ENCODE measurements around the gene MAPK11.

DNA sequence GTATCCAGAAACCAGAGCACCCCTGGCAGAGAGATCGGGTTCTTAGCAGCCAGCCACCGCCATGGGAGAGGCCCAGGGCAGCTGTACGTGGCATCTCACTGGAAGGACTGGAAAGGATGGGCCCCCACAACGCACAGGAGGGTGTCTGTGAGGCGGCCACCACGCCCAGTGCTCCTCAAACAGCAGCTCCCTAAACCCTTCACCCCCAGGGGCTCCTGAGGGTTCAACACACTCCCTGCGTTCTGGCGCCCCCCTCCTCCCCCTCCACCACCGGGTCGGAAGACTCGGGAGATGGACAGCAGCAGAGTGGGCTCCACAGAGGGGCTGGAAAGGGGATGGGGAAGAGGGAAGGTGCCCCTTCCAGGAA, 9.8 kb downstream of the MAPK11 start:
- TF ChIP-seq, protein P1, sequence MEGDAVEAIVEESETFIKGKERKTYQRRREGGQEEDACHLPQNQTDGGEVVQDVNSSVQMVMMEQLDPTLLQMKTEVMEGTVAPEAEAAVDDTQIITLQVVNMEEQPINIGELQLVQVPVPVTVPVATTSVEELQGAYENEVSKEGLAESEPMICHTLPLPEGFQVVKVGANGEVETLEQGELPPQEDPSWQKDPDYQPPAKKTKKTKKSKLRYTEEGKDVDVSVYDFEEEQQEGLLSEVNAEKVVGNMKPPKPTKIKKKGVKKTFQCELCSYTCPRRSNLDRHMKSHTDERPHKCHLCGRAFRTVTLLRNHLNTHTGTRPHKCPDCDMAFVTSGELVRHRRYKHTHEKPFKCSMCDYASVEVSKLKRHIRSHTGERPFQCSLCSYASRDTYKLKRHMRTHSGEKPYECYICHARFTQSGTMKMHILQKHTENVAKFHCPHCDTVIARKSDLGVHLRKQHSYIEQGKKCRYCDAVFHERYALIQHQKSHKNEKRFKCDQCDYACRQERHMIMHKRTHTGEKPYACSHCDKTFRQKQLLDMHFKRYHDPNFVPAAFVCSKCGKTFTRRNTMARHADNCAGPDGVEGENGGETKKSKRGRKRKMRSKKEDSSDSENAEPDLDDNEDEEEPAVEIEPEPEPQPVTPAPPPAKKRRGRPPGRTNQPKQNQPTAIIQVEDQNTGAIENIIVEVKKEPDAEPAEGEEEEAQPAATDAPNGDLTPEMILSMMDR (IDR thresholded peaks at IDR 0.05) = no peak
- no peak for TF ChIP-seq POLR2A (IDR thresholded peaks at IDR 0.05)

All from right lobe of liver (tissue), 4 donors.